Measurements from ENCODE around the gene PFKFB4. TPM values are rescaled to one million over a fixed set of nuclear protein-coding genes. Genes with fewer than 3 reads are reported as not detected.
A peak's percentile ranks its signal among the peaks of the same experiment; 100 is the strongest.

The PFKFB4 gene
- total RNA-seq, 1 donor from 2014 or later = 13.2 TPM

DNA sequence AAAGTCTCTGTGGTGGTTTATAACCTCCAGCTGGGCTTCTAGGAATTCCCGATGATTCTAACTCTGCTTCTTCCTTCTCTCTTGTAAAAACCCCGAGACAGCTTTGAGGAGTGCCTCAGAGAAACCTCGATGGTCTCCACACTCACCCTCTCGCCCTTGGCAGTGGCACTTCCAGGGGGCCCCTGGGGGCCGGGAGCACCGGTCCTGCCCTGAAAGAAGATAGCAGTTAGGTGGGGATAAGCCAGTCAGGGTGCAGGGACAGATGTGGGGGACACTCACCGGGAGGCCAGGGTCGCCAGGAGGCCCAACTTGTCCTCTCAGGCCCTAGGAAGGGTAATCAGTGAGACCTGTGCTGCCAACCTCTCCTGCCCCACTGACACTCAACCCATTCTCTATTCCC lies 28.8 kb upstream of the PFKFB4 start:
- no peak for DNase-seq (ENCODE audit: low spot score)

DNA sequence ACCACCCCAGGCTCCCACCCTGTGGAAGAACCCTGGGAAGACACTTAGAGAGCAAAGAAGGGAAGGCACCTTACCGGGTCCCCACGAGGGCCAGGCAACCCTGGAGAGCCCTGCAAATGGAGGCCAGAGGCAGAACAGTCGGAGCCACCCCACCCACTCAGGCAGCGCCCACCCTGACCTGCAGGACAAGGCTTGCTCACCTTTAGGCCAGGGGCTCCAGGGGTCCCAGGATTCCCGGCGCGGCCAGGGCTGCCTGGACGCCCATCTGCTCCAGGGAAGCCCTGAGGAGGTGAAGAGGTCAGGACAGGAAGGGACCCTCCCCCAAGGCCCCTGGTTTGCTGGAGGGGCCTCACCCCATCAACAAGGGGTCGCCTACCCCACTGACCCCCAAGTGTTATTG lies 28.2 kb upstream of the PFKFB4 start:
- no peak for DNase-seq (ENCODE audit: low spot score)

DNA sequence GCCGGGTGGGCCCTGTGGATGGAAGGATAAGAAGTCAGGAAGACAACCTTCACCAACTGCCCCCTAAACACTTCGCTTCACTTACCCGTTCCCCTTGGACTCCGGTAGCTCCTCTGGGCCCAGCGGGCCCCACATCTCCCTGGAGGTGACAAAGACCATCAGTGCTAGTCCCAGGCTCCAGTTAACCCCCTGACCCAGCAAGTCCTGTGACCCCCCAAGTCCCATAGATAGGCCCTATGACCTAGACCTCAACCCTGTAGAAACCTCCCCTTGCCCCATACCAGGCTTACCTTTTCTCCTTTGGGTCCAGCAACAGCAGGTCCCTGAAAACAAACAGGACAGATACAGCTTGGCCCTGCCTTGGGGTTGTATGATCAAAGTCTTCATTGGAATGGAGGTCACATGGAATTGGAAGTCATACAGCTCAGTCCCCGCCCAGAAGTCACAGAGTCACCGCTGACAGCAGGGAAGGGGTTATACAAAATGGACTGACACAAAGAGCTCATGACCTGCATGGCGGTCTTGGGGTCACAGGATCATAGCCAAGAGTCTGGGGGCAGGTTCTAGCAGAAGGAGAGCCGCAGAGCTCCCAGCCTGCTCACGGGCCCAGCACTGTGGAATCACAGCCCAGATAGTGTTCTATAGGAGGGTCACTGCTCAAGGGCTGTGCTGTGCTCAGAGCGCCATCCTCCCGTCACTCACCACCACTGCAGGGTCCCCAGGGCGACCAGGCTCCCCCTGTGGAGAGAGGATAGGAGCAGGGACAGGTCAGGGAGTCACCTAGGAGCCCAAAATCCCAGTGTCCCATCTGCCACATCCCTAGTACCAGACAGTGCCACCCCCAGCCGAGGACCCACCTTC lies 25.2 kb upstream of the PFKFB4 start:
- DNase-seq (ENCODE audit: low spot score) = no peak

DNA sequence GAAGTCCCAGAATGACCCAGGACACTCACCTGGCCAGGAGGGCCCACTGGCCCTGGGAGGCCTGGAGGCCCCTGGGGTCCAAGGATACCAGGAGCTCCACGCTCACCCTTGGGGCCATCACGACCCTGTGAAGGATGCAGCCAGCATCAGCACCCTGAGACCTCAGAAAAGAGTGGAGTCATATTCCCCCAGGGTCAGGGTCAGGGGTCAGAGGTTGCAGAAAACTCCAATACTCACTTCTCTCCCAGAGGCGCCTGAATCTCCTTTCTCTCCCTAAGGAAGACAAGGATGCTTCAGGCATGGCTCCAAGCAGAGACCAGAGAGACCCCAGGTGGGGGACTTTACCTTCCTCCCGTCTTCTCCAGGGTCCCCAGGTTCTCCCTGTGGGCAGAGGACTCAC lies 20.0 kb upstream of the PFKFB4 start:
- DNase-seq (ENCODE audit: low spot score) = no peak

DNA sequence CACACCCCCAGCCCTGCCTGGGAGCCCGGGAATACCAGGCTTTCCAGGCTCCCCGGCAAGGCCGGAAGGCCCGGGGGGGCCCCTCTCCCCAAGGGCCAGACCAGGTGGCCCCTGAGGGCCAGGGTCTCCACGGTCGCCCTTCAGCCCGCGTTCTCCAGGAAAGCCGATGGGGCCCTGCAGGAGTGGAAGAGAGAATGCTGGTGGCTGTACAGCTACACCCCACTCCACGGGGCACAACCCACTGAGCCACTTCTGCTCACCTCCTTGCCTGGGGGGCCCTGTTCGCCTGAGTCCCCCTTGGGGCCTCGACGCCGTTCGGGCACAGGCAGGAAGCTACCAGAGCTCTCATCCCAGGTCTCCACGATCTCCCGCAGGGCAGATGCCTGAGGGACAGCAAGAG lies 18.8 kb upstream of the PFKFB4 start:
- no peak for DNase-seq (ENCODE audit: low spot score)

DNA sequence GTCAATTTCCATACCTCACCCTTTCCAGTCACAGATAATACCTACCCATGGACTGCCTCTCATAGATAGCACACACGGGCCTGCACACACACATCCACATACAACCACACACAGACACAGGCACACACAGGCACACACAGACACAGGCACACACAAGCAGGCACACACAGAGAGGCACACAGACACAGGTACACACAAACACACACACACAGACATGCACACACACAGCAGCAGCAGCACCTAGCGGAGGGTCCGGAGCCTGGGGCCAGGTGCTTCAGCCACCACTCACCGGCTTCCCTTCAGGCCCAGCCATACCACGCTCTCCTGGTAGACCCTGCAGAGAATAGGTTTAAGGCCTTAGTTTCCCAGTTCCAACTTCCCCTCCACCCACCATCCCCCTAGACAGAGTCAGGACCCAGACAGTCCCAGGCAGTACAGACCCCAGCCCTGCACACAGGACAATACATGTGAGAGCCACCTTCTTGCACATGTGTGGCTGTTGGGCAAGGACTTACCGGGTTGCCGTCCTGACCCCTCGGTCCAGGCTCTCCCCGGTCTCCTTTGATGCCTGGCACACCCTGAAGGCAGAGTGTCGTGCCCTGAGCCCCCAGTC lies 17.5 kb upstream of the PFKFB4 start:
- no peak for DNase-seq (ENCODE audit: low spot score)

DNA sequence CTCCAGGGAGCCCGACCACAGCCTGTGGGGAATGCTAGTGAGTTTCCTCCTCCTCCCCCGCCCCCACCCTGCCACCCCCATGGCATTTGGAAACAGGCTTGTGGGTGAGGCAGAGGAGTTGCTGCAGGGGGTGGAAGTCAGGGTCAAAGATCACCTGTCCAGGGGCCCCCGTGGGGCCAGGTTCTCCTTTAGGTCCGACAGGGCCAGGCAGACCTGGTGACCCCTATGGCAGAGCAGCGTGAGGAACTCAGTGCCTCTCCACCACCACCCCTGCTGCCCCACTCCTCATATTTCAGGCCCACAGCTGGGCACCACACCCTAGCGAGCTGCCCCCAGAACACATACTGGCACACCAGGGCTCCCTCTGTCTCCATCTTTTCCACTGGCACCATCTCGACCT lies 15.9 kb upstream of the PFKFB4 start:
- no peak for DNase-seq (ENCODE audit: low spot score)

DNA sequence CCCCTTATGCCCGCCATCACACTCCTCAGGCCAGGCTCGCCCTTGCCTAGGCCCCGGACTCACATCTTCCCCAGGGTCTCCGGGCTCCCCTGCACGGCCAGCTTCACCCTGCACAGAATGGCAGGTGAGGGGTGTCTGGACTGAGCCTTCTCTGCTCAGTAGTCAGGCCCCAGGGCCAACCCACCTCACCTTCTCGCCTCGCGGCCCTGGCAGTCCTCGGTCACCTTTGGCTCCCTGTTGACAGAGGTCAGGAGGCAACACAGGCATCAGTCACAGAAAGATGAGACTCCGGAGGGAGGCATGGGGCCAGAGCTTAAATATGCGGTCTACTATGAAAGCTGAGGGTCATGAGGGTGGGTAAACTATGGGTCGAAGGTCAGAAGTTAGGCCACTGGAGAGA lies 15.3 kb upstream of the PFKFB4 start:
- DNase-seq (ENCODE audit: low spot score) = no peak

DNA sequence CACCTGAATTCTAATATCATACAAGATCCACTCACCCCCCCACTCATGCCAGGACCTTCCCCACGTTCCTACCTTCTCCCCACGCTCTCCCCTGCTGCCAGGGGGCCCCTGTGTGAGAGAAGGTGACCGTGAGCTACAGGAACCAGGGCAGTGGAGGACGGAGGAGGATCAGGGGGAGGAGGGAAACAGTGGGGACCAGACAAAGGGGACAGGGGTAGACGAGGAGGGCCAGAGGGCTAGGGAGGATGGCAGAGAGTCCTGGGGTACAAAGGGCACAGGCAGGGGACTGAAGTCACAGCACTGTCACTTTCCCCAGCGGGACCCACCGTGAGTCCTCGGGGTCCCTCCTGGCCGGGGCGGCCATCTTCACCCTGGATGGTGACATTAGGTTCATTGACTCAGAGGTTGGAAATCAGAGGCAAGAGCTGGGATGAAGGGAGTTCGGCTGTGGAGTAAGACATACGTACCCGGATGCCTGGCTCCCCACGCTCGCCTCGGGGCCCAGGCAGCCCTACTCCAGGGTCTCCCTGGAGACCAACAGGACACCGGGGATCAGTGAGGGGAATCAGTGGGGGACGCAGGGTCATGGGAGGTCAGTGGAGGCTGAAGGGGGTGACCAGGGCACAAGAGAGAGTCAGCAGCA lies 13.3 kb upstream of the PFKFB4 start:
- no peak for DNase-seq (ENCODE audit: low spot score)

DNA sequence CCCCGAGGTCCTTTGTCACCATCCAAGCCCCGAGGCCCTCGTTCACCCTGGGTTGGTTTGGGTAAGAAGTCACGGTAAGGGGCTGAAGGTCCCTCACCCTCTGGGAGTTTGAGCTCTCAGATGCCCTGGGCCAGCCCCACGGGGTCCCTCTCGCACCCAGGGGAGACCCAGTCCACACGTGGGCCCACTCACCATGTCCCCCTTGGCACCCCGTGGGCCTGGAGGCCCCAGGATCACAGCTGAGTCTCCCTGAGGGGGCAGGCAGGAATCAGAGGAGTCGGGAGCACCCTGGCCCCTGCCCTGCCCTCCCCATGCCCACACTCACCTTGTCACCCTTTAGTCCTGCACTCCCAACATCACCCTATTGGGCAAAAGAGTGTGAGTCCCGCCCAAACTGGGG lies 12.8 kb upstream of the PFKFB4 start:
- no peak for DNase-seq (ENCODE audit: low spot score)

DNA sequence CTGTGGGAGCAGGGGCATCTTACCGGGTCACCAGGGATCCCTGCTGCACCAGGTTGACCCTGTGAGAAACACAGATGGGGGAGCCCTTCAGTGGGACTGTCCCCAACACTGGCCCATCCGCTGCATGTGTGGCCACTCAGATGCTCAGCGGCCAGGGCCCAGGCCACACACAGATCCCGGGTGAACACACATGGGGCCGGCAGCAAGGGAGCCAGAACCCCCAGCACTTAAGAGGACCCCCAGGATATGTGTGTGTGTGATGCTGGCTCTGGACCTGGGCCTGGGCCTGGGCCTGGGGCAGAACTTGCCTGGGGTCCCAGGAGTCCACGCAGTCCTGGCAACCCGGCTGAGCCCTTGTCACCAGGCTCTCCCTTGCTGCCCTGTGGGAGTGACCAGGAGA lies 11.9 kb upstream of the PFKFB4 start:
- no peak for DNase-seq (ENCODE audit: low spot score)

DNA sequence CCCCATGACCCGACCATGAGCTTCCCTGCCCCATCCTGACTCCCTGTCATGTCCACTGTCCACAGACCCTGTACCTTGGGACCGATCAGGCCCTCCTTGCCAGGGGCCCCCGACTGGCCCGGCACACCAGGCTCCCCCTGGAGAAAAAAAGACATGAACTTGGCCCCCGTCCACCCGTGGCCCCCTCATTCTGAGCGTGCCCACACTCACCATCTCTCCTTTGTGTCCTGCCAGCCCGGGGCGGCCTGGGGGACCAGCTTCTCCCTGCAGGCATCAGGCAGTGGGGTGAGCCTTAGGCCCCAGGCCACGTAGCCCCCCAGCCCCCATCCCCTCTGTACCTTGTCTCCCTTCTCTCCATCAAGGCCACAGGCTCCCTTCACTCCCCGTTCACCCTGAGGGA lies 10.9 kb upstream of the PFKFB4 start:
- DNase-seq (ENCODE audit: low spot score) = no peak

DNA sequence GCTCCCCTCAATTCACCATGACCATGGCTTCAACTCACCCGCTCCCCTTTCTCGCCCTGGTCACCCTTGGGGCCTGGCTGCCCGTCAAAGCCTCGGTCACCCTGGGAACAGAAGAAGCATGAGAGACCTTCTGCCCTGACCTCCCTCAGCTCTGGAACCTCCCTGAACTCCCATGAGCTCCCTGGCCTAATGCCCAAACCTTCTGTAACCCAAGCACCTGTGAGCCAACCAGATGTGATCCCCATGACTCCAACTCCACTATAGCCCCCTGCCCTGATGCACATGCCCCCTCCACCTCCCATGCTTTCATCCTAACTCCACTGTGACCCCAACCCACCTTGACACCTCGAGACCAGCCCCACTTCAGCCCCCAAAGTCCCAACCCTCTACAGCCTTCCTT lies 10.5 kb upstream of the PFKFB4 start:
- DNase-seq (ENCODE audit: low spot score) = no peak

DNA sequence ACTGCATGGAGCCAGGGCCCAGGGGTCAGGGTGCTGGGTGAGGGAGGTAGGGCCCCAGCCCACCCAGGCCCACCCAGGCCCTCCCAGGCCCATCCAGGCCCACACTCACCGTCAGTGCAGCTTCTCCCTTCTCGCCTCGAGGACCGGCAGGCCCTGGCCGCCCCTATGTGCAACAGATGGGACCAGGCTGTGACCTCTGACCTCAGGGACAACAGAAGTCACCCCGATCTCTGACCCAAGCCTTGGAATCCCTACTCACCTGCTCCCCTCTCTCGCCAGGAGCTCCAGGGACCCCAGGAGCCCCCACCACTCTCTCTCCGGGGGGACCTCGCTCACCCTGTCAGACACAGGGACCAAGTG lies 9.8 kb upstream of the PFKFB4 start:
- DNase-seq (ENCODE audit: low spot score) = no peak

DNA sequence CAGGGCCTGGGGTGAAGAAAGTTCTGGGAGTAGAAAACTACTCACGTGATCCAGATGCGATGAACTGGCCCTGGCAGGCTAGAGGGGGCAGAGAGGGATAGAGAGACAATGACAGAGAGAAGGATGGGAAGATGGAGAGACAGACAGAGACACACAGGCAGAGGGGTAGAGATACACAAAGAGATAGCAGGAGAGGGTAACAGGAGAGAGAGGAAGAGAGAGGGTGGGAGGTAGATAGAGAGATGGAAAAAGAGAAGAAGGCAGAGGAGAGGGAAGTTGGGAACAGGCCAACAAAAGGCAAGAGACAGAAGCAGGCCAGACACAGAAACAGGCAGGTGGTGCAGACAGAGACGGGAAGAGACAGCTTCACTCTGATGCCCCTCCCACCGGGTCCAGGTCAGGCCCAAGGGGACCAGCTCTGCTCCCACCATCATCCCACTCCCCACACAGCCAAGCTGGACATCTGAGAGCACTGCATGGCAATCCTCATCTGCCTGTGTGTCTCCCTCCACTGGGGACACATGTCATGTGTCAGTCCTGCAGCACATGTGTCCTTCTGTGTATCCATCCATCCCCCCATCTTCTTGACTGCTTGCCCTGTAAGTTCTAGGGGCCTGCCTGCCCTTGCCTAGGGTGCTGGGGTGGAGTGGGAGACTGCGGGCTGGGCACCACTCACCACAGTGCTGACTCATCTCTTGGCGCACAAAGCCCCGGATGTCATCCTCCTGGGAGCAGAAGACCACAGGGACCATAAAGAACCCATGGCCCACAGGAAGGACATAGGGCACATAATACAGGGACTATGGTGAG lies 9.2 kb upstream of the PFKFB4 start:
- DNase-seq (ENCODE audit: low spot score) = no peak

DNA sequence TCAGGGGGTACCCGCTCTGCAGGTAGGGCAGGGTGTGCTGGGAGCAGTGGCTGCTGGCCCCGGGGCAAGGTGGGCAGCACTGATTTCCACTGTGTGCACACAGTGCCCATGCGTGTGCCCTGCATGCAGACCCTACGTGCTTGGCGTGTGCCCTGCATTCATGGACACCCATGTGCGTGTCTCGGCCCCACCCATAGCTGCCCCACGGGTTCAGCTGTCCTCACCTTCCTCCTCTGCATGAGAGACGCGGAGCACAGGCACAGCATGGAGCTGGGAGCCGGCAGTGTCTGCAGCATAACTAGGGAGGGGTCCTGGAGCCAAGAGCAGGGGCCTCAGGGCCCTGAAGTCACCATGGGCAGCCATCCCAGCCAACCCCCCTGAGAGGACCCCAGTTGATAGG lies 8.6 kb upstream of the PFKFB4 start:
- DNase-seq (ENCODE audit: low spot score) = no peak

DNA sequence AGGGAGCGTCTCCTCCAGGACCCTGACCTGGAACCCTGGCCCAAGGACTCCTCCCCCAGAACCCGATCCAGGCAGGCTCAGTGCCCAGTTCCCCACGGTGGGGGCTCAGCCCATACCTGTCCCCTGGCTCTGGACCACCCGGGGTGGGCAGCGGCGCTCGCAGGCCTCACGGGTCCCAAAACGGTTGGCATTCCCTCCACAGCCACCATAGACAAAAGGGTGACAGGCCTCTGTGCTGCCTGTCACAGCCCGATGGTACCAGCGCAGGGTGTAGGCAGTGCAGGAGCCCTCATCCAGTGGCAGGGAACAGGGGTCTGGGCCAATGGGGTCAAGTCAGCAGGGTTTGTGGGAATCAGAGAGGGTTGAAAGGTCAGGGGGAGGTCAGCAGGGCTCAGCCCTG lies 8.1 kb upstream of the PFKFB4 start:
- DNase-seq (ENCODE audit: low spot score) = no peak

DNA sequence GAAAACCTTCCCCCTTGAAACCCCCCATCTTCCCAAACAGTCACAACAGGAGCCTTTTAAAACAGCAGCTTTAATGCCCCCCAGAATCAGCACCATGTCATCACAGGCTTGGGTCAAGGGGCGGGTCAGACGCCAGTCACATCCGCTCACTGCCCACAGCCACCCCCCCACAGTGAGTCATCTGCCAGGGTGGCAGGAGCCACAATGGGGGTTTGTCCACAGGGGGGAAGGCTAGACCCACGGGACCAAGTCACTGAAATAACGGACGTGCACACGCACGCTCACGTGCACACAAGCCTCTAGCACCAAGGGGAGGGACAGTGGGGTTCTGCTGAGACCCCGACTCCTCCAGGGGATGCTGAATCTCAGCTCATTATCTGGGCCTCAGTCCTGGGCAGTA lies 7.4 kb upstream of the PFKFB4 start:
- no peak for DNase-seq (ENCODE audit: low spot score)

DNA sequence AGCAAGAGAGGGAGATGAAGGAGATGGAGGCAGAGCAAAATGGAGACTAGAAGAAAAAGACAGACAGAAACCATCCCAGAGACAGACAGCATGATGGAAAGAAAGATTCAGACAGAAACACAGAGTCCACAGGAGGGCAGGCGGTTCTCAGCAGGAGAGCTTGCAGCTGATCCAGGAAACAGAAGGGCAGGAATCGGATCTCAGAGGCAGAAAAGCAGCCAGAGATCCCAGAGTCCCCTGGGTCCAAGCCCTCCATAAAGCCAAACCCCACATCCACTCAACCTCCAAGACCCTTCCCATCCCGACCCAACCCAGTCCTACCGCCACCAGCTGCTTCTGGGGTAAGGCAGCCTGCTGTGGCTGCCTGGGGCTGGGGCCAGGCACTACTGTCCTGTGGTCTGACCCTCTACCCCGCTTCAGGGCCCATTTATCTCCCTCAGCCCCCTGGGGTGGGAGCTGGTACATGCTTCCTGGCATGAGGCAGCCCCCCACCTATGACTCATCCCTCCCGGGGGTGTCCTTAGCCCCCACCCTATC lies 6.8 kb upstream of the PFKFB4 start, which contains the start of gene UCN2:
TSS of gene UCN2 (minus strand) at position 400 of the 537 bp plus-strand sequence. CDS start 657 bp downstream, outside the sequence.
- peak; percentile 21 for DNase-seq (ENCODE audit: low spot score)

DNA sequence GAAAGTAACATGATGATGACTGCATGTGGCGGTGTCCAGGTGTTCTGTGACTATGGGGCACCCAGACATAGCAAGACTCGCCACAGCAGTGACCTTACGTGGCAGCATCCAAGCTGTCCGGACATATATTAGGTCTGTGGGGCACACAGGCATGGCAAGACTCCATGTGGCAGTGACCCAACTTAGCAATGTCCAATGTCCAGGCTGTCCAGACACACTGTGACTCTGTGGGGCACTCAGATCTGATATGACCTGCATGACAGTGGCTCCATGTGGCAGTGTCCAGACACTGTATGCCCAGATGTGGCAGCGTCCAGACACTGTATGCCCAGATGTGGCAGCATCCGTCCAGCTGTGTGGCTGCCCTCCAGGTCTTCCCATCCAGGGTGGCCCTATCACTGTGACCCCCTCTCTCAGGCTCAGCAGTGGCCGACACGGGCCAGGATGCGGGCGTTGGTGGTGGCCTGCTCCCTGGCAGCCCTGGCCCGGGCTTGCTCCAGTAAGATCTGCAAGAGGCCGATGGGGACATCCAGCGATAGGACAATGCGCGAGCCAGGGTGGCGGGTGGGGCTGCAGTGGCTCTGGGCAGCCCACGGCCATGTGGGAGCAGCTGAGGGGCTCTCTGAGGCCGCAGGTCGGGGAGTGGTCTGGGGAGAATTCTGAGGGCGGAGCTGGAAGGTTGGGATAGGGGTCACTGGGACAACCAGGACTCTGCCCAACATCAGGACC lies 5.9 kb upstream of the PFKFB4 start:
- no peak for DNase-seq (ENCODE audit: low spot score)
